Naive B cell (primary cell): ENCODE results near the gene CEMIP. TPM values are rescaled to one million over a fixed set of nuclear protein-coding genes. Genes with fewer than 3 reads are reported as not detected.

Experiments
- ATAC-seq, 2 donors: fragments of 150-1000 bp; cut with Tn5 transposase; 2 replicates each; pipeline ENCODE4 v1.10.0; 2021; ENCODE audit warnings: low read depth in 2 of 2, mild to moderate bottlenecking in 2 of 2, moderate library complexity in 2 of 2
- DNase-seq: peaks from one replicate; pipeline ENCODE4 v3.0.0; 2022
- H3K27ac Mint-ChIP-seq, 6 donors: one replicate each; pipeline ENCODE4 v1.8.0; 2020 to 2022; ENCODE audit warnings: mild to moderate bottlenecking in 6 of 6, mixed read lengths in 6 of 6, moderate library complexity in 5 of 6, inconsistent platforms in 2 of 6
- H3K27me3 Mint-ChIP-seq, 3 donors: one replicate each; pipeline ENCODE4 v1.8.0; 2021 to 2022; ENCODE audit warnings: mixed read lengths in 3 of 3, mild to moderate bottlenecking in 1 of 3
- H3K36me3 Mint-ChIP-seq, 2 donors: one replicate each; pipeline ENCODE4 v1.8.0; 2020 to 2022; ENCODE audit warnings: mixed read lengths in 2 of 2, inconsistent platforms in 1 of 2, mild to moderate bottlenecking in 1 of 2
- H3K4me1 Mint-ChIP-seq, 3 donors: one replicate each; pipeline ENCODE4 v1.8.0; 2020 to 2022; ENCODE audit warnings: mixed read lengths in 3 of 3, inconsistent platforms in 1 of 3, mild to moderate bottlenecking in 1 of 3, moderate library complexity in 1 of 3
- H3K4me3 Mint-ChIP-seq, 8 donors: one replicate each; pipeline ENCODE4 v1.8.0; 2020 to 2022; ENCODE audit warnings: mild to moderate bottlenecking in 8 of 8, mixed read lengths in 8 of 8, moderate library complexity in 8 of 8, inconsistent platforms in 2 of 8
- H3K9me3 Mint-ChIP-seq, 7 donors: one replicate each; pipeline ENCODE4 v1.8.0; 2020 to 2022; ENCODE audit warnings: mixed read lengths in 7 of 7, mild to moderate bottlenecking in 5 of 7, inconsistent platforms in 2 of 7, moderate library complexity in 1 of 7
- polyA plus RNA-seq, 6 donors: library from polyadenylated mRNA; unstranded; fragments of 300-500 nt; fragmentation: Illumina TruSeq; gene quantifications; one replicate each; pipeline ENCODE4 v1.2.3, GENCODE V29; 2021; ENCODE audit warnings: low read depth in 6 of 6

Gene CEMIP
- polyA plus RNA-seq, 6 donors from 2014 or later = 0.03 to 0.12 (median 0.05) TPM; not detected in 3

DNA sequence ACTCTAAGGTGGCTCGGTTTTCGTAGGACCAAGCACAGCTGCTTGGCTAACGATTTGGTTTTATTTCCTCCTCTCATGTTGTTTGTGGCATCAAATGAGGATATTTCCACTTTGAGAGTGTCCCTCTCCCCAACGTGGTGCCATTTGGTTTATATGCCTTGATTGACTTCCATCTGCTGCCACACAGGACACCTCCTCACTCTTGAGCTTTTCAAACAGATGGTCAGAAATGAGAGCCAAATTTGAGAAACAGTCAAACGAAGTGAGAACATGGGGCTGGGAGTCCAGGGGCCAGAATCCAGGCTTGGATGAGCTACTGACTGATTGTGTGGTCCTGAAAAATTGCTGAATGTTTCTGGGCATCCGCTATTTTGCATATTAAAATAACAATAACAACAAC, 43.5 kb downstream of the CEMIP start:
- H3K36me3 Mint-ChIP-seq = peaks cover 0 to 4% of the 10 kb centered on the region in 2 donors
- H3K4me1 Mint-ChIP-seq = peaks cover 14 to 31% (median 20%) of the 10 kb centered on the region in 3 donors

DNA sequence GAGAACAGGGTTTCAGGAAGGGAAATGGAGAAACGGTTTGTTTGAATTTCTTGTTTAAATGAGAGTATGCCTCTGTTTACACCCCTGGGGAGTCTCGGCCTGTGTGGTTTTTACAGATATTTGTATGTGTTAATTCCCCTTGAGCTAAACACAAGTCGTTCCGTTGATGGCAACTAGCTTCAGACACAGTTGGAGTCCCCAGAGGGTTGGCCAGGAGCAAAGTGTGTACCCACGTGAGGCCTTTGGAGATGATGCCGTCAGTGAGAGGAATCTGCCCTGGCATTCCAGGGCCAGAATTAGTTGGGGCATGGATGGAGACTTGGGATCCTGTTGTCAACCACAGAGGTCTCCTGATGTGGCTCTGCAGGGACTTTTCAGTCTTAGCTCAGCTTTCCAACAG, 44.0 kb downstream of the CEMIP start:
- Mint-ChIP-seq H3K36me3 (peaks cover 0 to 4% of the 10 kb centered on the region in 2 donors), H3K27ac (peak overlapping the region in 4 of 6 donors; percentile 61 to 91 (median 80)), H3K27me3 (peaks cover 0 to 8% (median 3%) of the 10 kb centered on the region in 3 donors), H3K4me3 (peak overlapping the region in 1 of 8 donors; percentile 11), H3K9me3 (peaks cover 0 to 5% (median 0%) of the 10 kb centered on the region in 7 donors), H3K4me1 (peaks cover 14 to 31% (median 20%) of the 10 kb centered on the region in 3 donors)
- ATAC-seq (peak; percentile 7 to 40), DNase-seq (no peak)

More for the DNA sequence above, 43.5 kb downstream of the CEMIP start:
- ATAC-seq (no peak), DNase-seq (no peak)
- Mint-ChIP-seq H3K9me3 (peaks cover 0 to 5% (median 0%) of the 10 kb centered on the region in 7 donors), H3K27me3 (peaks cover 0 to 8% (median 6%) of the 10 kb centered on the region in 3 donors), H3K4me3 (peak overlapping the region in 1 of 8 donors; percentile 10), H3K27ac (peak overlapping the region in 3 of 6 donors; percentile 44 to 91 (median 61))

DNA sequence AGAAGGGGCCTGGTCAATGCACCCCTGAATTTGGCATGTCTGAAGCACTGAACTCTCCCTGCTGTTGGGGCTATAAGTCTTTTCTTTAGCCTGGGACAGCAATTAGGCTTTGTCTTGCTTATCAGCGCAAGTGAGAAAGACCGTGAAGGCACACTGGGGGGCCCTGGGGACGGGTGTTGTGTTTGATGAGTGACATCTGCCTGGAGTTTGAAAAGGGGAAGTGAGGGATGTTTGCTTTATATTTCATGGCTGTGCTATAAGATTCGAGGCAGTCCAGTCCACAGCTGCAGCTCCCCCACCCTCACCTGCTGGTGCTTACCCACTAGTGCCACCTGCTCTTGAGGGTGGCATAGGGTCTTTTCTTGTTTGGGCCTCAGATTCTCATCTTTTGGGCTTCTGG, 44.8 kb downstream of the CEMIP start:
- peaks cover 0 to 8% (median 0%) of the 10 kb centered on the region in 3 donors for H3K27me3 Mint-ChIP-seq
- H3K4me1 Mint-ChIP-seq = peaks cover 14 to 33% (median 25%) of the 10 kb centered on the region in 3 donors
- peaks cover 0 to 4% of the 10 kb centered on the region in 2 donors for H3K36me3 Mint-ChIP-seq
- peak overlapping the region in 1 of 8 donors; percentile 73 for H3K4me3 Mint-ChIP-seq
- peaks cover 0 to 5% (median 0%) of the 10 kb centered on the region in 7 donors for H3K9me3 Mint-ChIP-seq
- peak overlapping the region in 2 of 6 donors; percentile 32 to 83 for H3K27ac Mint-ChIP-seq
- ATAC-seq (peak; percentile 89 to 96), DNase-seq (peak; percentile 59)

DNA sequence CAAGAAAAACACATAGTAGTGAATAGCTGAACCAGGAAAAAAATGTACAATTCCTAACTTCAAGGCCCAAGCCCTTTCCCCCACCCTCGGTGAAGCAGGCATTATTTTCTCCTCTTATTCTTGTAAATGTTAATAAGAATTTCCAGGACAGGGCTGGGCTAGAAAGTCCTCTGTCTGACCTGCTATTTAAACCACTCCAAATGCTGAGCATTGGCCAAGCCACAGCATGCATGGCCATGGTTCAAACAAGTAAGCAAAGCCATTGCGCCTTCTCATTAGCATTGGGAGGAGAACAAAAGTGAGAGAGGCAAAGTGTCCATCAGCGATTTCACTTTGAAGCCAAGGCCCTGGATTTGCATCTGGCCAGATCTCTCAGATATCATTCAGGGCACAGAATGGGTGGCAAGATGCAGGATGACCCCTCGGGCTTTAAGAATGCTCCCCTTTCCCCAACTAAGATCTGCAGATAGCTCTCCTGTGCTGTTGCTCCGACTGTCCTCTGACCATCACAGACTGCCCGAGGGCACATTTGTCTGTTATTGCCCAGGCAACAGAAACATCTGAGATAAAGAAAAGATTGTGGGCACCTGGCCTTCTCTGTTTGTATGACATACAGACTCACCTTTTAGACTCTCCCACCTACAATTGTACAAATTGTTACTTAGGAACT, 46.3 kb downstream of the CEMIP start:
- Mint-ChIP-seq H3K4me1 (peaks cover 14 to 39% (median 25%) of the 10 kb centered on the region in 3 donors), H3K36me3 (peaks cover 0 to 4% of the 10 kb centered on the region in 2 donors), H3K27ac (peak overlapping the region in 1 of 6 donors; percentile 65), H3K4me3 (no peak overlapping the region), H3K27me3 (peaks cover 0 to 8% (median 0%) of the 10 kb centered on the region in 3 donors), H3K9me3 (peaks cover 0 to 5% (median 0%) of the 10 kb centered on the region in 7 donors)
- DNase-seq = no peak
- no peak for ATAC-seq

DNA sequence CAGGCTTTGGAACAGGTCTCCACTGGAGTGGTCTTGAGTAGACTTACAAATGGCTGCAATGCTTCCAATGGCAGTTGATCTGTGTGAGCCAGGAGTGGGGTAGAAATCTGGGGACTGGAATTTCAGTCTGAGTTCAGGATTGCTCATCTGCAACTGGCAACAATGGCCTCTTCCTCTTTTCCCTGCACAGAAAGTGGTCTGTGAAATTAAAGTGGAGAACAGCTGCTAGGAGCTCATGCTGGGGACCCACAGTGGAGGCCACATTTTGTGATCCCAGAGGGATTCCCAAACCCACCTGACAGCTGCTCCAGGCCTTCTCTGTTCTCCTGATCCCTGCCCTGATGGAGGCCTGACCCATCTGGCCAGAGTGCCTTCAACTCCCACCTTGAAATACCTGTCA, 49.6 kb downstream of the CEMIP start:
- H3K4me1 Mint-ChIP-seq = peaks cover 7 to 20% (median 16%) of the 10 kb centered on the region in 3 donors
- peak overlapping the region in 3 of 6 donors; percentile 35 to 50 (median 44) for H3K27ac Mint-ChIP-seq
- H3K4me3 Mint-ChIP-seq = no peak overlapping the region
- no peaks in the 10 kb centered on the region for H3K27me3 Mint-ChIP-seq
- ATAC-seq = no peak
- no peaks in the 10 kb centered on the region for H3K9me3 Mint-ChIP-seq
- no peaks in the 10 kb centered on the region for H3K36me3 Mint-ChIP-seq
- DNase-seq = no peak

DNA sequence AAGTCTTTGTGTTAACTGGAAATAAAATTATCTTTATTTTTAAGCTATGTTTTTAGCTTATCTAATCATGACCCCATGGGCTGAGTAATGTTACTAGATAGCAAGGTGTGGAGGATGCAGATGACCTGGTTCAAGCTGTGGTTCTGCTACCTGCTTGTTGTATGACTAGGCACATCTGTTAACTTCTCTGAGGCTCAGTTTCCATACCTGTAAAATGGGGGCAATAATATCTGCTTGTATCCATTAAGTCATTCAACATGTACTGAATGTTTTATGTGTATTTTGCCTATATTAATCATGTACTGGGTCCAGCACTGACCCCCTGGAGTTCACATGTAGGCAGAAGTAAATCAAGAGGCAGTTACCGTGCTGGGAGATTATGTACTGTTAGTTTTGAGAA, 51.5 kb downstream of the CEMIP start:
- ATAC-seq = no peak
- Mint-ChIP-seq H3K36me3 (no peaks in the 10 kb centered on the region), H3K9me3 (no peaks in the 10 kb centered on the region), H3K27me3 (no peaks in the 10 kb centered on the region), H3K4me1 (peaks cover 6 to 8% (median 7%) of the 10 kb centered on the region in 3 donors), H3K4me3 (no peak overlapping the region), H3K27ac (no peak overlapping the region)
- no peak for DNase-seq

DNA sequence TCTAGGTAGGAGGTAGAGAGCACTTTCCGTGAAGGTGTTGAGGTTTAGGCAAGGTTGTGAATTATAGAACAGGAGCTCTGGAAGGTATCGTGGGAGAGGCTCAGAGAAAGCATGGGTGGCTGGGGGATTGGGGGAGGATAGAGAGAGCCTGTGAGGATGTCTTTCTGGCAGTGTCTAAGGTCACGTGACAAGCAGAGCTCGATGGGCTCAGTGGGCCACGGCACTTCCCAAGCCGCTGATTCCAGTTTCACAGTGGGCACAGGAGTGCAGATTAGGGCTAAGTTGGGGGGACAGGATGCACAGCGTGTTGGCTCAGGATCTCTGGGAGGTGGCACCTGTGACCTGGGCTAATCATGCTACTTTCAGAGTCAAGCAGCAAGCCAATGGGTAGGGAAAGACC, 52.0 kb downstream of the CEMIP start:
- H3K9me3 Mint-ChIP-seq = no peaks in the 10 kb centered on the region
- no peaks in the 10 kb centered on the region for H3K27me3 Mint-ChIP-seq
- H3K4me3 Mint-ChIP-seq = no peak overlapping the region
- H3K4me1 Mint-ChIP-seq = peaks cover 6 to 8% (median 7%) of the 10 kb centered on the region in 3 donors
- ATAC-seq = no peak
- peak overlapping the region in 1 of 6 donors; percentile 26 for H3K27ac Mint-ChIP-seq
- no peak for DNase-seq
- H3K36me3 Mint-ChIP-seq = no peaks in the 10 kb centered on the region

DNA sequence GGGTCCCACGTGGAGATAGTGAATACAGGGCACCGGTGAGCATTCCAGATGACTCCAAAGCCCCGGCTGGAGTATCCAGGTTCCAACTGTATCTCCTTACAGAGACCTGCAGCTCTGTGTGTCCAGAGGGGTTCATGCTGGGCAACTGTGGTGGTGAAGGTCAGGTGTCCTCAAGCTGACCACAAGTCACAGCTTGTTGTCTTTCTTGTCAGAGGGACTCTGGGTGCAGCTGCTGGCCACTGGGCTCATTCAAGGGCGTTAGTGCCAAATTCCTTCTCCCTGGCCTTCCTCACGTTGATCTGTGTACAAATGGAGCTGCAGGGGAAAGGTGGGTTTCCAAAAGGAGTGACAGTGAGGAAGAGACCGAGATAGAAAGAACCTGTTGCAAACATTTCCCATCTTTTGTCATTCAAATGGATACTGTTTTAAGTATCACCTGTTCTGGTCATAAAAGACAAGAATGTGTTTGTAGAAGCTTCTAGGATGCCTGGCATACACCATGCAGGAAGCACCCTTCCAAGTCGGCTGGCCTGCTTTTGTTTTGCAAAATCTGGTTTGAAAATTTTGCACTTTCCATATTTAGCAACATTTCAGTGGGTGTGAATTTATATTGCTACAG, 52.5 kb downstream of the CEMIP start:
- H3K4me3 Mint-ChIP-seq = no peak overlapping the region
- ATAC-seq (no peak), DNase-seq (no peak)
- peaks cover 6 to 8% (median 7%) of the 10 kb centered on the region in 3 donors for H3K4me1 Mint-ChIP-seq
- H3K27ac Mint-ChIP-seq = peak overlapping the region in 1 of 6 donors; percentile 19
- H3K9me3 Mint-ChIP-seq = no peaks in the 10 kb centered on the region
- no peaks in the 10 kb centered on the region for H3K27me3 Mint-ChIP-seq
- H3K36me3 Mint-ChIP-seq = no peaks in the 10 kb centered on the region

DNA sequence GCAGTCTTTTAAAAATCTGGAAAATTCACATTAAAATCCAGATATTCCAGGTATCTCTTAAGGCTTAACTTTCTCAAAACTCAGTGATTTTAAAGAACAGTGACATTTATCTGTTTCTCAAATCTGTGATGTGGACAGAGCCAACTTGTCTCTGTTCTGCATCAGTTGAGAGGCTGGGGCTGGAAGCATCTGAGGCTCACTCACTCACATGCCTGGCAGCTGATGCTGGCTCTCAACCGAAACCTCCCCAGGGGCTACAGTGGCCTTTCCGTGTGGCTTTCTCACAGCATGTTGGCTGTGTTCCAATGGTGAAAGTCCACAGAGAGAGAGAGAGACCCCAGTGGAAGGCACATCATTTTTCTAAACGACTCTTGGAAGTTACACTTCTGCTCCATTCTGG, 53.5 kb downstream of the CEMIP start:
- H3K36me3 Mint-ChIP-seq = no peaks in the 10 kb centered on the region
- H3K9me3 Mint-ChIP-seq = no peaks in the 10 kb centered on the region
- no peak overlapping the region for H3K4me3 Mint-ChIP-seq
- peaks cover 6 to 8% (median 7%) of the 10 kb centered on the region in 3 donors for H3K4me1 Mint-ChIP-seq
- DNase-seq (no peak), ATAC-seq (no peak)
- peaks cover 0 to 3% (median 0%) of the 10 kb centered on the region in 3 donors for H3K27me3 Mint-ChIP-seq
- H3K27ac Mint-ChIP-seq = peak overlapping the region in 1 of 6 donors; percentile 52

DNA sequence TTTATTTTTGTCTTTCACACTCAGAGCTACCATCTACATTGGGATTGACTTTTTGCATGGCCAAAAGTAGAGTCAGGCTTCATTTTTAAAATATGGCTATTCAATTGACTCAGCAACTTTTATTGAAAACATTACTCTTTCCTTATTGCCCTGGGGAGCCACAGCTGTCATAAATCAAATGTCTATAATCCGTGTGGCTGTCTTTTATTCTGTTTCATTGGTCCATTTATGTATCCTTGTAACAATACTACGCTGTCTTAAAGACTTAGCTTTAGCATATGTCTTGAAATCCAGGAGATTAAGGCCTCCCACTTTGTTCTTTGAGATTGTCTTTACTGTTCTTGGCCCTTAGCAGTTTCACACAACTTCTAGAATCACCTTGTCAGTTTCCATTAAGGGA, 55.2 kb downstream of the CEMIP start:
- Mint-ChIP-seq H3K27ac (no peak overlapping the region), H3K36me3 (no peaks in the 10 kb centered on the region), H3K27me3 (peaks cover 0 to 15% (median 0%) of the 10 kb centered on the region in 3 donors), H3K4me3 (no peak overlapping the region), H3K4me1 (peaks cover 1 to 6% (median 4%) of the 10 kb centered on the region in 3 donors), H3K9me3 (no peaks in the 10 kb centered on the region)
- DNase-seq = no peak
- no peak for ATAC-seq

DNA sequence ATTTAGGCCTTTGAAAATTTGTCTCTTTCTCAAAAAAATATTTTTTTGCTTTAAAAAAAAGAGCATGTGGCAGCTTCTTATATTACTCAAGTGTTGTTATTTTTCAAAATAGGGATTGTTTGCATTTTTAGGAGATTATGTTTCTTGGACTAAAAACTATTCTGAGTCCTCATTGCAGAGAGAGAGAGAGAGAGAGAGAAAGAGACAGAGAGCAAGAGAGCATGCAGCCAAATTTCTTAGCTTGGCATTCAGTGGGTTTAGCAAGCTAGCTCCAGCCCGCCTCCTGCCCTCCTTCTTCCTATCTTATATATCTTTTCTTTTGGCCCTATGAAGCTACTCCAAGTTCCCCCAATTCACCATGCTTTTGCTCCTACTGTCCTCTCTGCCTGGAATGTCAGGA, 55.7 kb downstream of the CEMIP start:
- peak overlapping the region in 1 of 6 donors; percentile 72 for H3K27ac Mint-ChIP-seq
- ATAC-seq (no peak), DNase-seq (no peak)
- H3K4me1 Mint-ChIP-seq = peaks cover 0 to 6% (median 4%) of the 10 kb centered on the region in 3 donors
- H3K9me3 Mint-ChIP-seq = no peaks in the 10 kb centered on the region
- no peak overlapping the region for H3K4me3 Mint-ChIP-seq
- H3K27me3 Mint-ChIP-seq = peaks cover 0 to 15% (median 0%) of the 10 kb centered on the region in 3 donors
- no peaks in the 10 kb centered on the region for H3K36me3 Mint-ChIP-seq

DNA sequence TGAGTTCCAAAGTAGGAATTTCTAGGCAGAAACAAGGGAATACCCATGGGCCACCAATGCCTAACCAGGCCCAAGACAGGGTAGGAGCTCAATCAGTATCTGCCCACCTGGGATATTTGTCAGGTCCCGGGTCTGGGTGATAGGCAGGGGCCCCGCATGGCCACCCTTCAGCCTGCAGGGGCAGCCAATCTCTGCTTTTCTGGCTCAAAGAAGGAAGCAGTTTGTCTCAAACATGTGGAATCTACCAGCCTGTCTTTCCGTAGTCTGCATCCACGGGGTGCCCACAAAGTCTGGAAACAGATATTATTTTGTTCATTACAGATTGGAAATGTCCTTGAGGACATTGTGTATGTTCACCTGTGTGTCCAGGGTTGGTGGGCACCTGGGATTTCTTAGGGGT, 56.2 kb downstream of the CEMIP start:
- H3K4me3 Mint-ChIP-seq = no peak overlapping the region
- peak overlapping the region in 1 of 6 donors; percentile 72 for H3K27ac Mint-ChIP-seq
- DNase-seq (no peak), ATAC-seq (no peak)
- peaks cover 0 to 15% (median 0%) of the 10 kb centered on the region in 3 donors for H3K27me3 Mint-ChIP-seq
- H3K4me1 Mint-ChIP-seq = peaks cover 0 to 6% (median 4%) of the 10 kb centered on the region in 3 donors
- H3K36me3 Mint-ChIP-seq = no peaks in the 10 kb centered on the region
- H3K9me3 Mint-ChIP-seq = no peaks in the 10 kb centered on the region

DNA sequence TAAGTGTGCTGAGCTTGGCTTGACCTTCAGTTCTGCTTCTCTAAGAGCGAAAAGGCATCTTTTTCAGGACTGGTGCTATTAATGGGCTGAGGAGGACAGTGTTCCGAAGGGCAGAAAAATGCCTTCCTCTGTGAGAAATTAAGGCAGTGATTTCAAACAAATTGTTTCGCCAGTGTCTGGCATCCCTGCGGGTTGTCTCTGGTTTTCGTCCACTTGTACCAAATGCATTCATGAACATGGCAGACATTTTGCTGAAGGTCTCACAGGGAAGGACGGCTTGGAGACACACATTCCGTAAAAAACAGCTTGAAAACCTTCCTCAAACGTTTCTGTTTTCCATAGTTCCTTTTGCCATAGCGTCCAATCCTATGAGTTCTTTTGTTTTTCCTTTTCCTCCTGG, 57.1 kb downstream of the CEMIP start:
- no peaks in the 10 kb centered on the region for H3K9me3 Mint-ChIP-seq
- peaks cover 0 to 1% (median under 1%) of the 10 kb centered on the region in 3 donors for H3K4me1 Mint-ChIP-seq
- H3K27ac Mint-ChIP-seq = no peak overlapping the region

More for the DNA sequence above, 57.1 kb downstream of the CEMIP start:
- Mint-ChIP-seq H3K27me3 (peaks cover 0 to 15% (median 0%) of the 10 kb centered on the region in 3 donors), H3K4me3 (no peak overlapping the region), H3K36me3 (no peaks in the 10 kb centered on the region)
- no peak for ATAC-seq
- DNase-seq = no peak
